Measurements from ENCODE around the gene NR2F2.

The NR2F2 gene

GRCh38 chr15:96352604-96353405 is 22.3 kb downstream of the NR2F2 start:
- DNase-seq (ENCODE audit: low read depth, low spot score): no peak

GRCh38 chr15:96353416-96353929 is 23.0 kb downstream of the NR2F2 start:
- no peak for DNase-seq (ENCODE audit: low read depth, low spot score)

GRCh38 chr15:96353930-96354730 is 23.6 kb downstream of the NR2F2 start:
- no peak for DNase-seq (ENCODE audit: low read depth, low spot score)

GRCh38 chr15:96354731-96355567 is 24.4 kb downstream of the NR2F2 start:
- no peak for DNase-seq (ENCODE audit: low read depth, low spot score)

- DNase-seq (ENCODE audit: low read depth, low spot score): no peak
Observed at GRCh38 chr15:96355568-96356187, 25.2 kb downstream of the NR2F2 start.

- DNase-seq (ENCODE audit: low read depth, low spot score): no peak
Observed at GRCh38 chr15:96356494-96357455, 26.3 kb downstream of the NR2F2 start.

- DNase-seq (ENCODE audit: low read depth, low spot score): no peak
Observed at GRCh38 chr15:96358001-96358801, 27.7 kb downstream of the NR2F2 start.

- no peak for DNase-seq (ENCODE audit: low read depth, low spot score)
Observed at GRCh38 chr15:96358821-96359615, 28.5 kb downstream of the NR2F2 start.

GRCh38 chr15:96359616-96360521 is 29.4 kb downstream of the NR2F2 start:
- DNase-seq (ENCODE audit: low read depth, low spot score): no peak

GRCh38 chr15:96360581-96361308 is 30.2 kb downstream of the NR2F2 start:
- no peak for DNase-seq (ENCODE audit: low read depth, low spot score)

GRCh38 chr15:96361309-96362010 is 31.0 kb downstream of the NR2F2 start:
- DNase-seq (ENCODE audit: low read depth, low spot score): no peak

GRCh38 chr15:96362011-96362754 is 31.7 kb downstream of the NR2F2 start:
- no peak for DNase-seq (ENCODE audit: low read depth, low spot score)

GRCh38 chr15:96362755-96363651 is 32.5 kb downstream of the NR2F2 start:
- no peak for DNase-seq (ENCODE audit: low read depth, low spot score)

- DNase-seq (ENCODE audit: low read depth, low spot score): no peak
Observed at GRCh38 chr15:96363707-96364106, 33.2 kb downstream of the NR2F2 start.
